Measurements from ENCODE around the gene ACTG1.

Gene ACTG1

DNA sequence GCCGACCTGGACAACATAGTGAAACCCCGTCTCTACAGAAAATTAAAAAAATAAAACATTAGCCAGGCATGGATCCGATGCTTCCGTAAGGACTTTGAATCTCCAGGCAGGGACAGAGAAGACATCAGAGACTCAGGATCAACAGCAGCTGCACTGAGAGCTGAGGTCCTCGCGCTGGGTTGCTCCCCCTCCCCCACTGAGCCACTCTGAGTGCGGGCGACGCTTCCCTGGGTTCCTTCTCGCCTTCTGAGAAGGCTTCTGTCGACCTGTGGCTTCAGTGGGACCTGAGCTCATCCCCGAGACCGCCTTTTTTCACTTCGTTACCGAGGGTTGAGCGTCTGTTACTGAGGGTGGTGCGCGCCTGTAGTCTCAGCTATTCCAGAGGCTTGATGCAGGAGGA is 20.4 kb downstream of the ACTG1 start:
- DNase-seq, result no peak

DNA sequence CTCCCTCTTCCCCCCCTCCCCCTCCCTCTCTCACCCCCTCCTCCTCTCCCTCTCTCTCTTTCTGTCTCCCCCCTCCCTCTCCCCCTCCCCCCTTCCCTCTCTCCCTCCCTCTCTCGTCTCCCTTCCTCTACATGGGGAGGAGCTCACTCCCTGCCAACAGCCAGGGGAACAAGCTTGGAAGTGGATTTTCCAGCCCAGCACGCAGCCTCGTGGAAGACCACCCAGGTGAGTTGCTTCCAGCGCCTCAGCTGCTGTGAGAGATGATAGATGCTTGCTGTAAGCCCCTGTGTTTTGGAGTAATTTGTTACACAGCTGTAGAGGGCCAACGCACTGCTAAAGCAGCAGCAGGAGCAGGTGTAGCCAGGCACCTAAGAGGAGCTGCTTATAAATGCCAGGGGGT is 20.8 kb downstream of the ACTG1 start:
- no peak for DNase-seq

DNA sequence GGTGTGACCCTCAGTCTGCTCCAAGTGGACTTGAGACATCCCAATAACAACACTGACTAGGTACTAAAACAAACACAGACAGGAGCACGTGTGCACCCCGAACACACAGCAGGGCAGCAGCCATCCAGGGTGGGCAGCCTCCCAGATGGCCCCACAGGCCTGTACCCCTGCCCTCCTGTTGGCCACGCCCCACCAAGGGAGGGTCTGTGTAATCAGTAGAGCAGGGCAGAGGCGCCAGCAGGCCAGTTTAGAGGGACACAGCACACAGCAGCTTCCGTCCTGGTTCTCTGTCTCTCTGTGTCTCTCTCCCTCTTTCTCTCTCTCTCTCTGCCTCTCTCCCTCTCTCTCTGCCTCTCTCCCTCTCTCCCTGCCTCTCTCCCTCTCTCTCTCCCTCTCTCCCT is 21.4 kb downstream of the ACTG1 start:
- no peak for DNase-seq

DNA sequence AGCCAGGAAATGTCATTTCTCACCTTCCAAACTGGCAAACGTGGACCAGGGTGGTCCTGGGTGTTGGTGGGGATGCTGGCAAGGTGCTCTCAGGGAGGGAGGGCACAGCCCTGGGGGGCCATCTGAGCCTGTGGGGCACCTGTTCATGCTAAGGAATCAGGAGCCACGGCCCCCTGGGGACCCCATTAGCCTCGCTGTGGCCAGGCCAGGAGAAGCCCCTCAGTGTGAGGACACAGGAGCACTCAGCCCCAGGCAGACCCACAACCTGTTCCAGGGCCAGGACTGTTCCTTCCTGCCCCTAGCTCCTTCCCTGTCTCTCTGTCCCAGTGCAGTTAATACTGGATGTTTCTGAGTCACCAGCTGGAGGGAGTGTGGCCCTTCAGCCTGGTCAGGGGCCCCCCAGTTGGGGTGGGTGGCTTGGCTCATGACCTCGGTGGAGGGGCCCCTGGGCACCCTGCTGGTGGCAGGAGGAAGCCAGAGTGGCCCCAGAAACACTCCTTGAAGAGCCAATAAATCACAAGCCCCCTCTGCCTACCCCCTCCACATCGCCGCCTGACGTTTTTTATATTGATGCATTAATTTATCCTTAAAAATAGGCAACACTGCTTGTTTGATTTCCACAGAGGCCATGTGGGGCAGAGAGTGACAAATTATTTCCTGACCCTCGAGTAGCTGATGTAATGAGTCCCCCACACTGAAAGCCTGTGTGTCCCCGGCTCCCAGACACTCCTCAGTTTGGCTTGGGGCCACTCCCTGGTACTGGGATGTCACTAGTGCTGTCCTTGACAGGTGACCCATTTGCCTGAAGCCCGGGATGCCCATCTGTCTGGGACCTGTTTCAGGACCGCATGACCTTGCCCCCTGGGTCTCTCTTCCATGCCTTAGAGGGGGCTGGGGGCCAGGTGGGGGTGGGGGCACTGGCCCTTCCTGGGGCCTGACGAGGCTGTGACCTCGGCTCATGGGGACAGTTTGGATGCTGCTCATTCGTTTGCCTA is 22.3 kb downstream of the ACTG1 start:
- no peak for DNase-seq

DNA sequence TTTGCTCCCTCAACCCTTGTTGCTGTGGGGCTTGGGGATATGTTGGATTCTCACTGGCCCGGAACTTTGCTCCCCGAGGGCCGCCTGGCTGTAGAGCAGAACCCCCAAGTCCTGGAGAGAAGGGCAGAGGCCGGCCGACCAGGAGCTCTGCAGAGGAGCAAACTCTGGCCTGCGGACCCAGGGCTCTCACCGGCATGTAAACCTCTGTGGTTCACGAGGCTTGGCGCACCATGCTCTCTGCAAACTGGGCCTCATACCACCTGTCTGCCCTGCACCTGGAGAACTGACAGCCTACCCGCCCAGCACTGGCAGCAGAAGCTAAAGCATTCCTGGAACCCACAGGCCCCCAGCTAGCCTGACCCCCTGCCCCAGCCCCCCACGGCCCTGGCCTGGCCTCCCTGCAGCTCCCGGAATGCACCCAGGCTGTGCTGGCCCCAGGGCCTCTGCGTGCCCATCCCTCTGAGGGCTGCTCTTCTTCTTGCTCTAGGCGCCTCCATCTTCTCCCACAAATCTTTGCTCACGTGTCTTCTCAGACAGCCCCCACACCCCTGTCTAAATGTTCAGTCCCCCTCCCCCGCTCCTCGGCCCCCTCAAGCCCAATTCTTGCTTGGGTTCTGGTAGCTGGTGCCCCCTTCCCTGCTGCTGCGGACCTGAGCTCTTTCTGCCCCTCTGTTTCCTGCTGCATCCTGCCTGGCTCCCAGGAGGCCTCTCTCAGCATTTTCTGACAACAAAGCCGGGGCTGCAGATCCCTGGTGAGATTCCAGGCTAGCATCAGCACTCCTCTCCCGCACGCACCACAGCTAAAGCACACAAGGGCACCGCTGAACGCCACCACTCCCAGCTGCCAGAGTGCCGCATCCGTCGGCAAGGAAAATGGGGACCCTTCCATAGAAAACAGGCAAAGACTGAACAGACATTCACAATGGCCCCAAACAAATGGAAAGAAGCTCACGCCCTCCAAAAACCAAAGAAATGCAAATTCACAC is 23.3 kb downstream of the ACTG1 start:
- peak; percentile 66 for DNase-seq

DNA sequence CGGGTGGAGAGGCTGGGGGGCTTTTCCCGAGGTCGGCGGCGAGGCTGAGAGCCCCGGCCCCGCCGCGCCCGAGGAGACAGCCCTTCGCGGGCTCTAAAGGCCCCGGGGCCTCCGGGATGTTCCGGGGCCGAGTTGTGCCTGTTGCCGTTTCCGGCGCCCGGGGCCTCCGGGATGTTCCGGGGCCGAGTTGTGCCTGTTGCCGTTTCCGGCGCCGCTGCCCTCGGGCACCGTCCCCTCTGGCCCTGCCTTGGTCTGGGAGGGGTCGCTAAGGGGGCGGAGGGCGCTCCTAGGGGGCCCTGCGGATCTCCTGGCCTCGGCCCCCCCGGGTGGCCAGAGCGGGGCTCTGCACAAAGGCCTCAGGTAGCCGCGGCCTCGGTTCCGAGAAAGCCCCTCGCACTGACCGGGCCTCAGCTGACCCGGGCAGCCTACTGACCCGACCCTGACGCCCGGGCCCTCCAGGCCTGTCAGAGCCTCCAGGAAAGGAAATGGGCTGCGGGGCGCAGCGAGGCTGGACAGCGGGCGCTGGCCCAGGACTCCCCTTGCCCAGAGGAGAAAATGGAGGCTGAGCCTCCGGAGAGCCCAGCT is 24.2 kb downstream of the ACTG1 start:
- no peak for DNase-seq

DNA sequence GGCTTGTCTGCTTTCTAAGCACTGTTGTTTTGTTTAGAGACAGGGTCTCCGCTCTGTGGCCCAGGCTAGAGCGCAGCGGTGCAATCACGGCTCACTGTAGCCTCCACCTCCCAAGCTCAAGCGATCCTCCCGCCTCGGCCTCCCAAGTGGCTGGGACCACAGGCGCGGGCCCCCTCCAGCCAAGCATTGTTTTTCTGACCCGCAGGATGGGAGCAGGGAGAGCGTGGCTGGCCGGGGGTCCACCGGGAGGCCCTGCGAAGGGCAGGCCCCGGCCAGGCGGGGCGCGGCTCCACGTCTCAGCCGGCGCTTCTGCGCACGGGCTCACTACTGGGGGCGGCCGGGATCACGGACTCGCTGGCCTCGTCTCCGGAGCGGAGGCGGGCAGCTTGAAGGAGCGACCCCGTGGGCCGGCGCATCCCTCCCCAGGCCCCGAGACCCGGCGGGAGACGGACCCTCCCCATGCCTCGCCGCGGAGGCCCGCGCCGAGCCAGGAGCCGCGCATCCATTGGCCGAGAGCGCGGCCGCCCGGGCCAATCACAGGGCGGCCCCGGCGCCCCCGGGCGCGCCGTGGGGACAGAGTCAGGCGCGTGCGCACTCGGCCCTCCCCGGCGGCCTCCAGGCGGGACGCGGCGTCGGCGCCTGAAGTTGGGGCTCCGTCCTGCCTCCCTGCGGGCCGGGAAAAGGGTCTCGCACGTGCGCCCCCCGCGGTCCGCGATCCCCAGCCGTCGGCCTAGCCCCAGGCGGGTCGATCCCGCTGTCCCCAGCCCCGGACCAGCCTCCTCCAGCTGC is 24.9 kb downstream of the ACTG1 start:
- peak; percentile 78 for DNase-seq

DNA sequence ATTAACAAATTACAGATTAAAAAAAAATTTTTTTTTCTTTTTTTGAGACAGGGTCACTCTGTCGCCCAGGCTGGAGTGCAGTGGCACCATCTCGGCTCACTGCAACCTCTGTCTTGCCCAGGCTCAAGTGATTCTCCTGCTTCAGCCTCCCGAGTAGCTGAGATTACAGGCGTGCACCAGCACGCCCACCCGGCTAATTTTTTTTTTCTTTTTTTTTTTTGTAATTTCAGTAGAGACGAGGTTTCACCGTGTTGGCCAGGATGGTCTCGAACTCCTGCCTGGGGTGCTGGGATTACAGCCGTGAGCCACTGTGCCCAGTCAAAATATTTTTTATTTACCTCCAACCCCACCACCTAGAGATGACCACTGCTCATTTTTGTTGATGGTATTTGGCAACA is 25.5 kb downstream of the ACTG1 start:
- DNase-seq, result peak; percentile 56

DNA sequence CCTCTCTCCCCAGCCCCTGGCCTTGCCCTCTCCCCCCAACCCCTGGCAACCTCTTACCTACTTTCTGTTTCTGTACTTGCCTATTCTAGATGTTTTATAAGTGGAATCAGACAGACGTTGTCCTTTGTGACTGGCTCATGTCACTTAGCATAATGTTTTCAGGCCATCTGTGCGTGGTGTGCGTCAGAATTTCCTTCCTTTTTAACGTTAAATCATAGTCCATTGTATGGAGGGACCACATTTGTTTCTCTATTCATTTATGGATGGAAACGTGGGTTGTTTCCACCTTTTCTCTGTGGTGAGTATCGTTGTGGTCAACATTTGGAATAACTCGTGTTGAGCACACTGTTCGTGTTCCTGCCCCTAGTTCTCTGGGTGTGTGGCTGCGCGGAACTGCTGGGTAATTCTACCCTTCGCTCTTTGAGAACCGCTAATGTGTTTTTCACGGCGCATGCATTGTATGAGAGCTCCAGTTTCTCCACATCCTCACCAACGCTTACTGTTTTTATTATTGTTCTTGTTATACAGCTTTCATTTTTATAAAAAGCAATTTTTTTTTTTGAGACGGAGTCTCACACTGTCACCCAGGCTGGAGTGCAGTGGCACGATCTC is 26.3 kb downstream of the ACTG1 start:
- DNase-seq, result no peak

DNA sequence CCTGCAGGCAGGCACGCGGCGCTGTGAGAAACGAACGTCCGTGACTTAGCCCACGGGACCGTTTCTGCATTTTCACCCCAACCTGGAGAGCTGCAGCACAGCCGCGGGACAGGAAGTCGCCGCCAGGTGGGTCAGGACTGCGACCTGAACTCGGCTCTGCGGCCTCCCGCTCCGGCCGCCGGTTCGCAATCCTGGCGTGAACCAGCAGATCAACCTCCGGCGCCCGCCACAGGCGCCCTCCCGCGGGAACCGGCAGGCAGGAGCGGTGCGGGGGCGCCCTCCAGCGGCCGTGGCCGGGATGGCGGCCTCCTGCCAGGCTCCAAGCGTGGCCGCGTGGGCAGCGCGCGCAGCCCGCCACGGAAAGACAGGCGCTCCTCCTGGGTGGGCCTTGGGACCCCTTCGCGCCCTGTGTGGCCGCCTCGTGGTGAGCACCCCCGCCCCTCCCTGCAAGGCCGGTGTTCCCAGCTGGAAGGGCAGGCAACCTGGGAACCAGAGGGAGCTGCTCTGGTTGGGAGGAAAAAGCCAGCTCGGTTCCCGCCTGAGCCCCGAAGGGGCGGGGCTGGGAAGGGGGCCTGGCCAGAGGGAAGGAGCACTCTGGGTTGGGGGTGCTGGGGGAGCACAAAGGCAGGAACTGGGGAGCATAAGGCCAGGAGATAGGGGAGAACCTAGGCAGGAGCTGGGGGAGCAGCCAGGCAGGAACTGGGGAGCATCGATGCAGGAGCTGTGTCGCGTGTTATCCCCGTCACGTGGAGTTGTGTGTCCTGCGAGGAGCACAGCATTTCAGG is 28.2 kb downstream of the ACTG1 start:
- DNase-seq, result peak; percentile 79

DNA sequence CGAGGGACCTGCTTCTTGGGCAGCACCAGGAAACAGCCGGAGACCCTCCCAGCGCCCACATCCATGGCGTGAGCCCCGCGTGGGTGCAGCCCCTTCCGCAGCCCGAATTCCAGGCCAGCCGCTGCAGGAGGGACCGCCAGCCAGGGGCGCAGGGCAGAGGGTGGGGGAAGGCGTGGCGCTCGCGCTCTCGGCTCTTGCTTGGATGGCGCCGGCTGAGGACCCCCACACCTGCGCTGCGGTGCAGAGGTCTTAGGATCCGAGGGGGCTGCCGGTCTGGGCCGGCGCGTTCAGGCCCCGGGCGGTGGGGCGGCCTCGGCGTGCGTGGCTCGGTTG is 28.8 kb downstream of the ACTG1 start:
- no peak for DNase-seq

DNA sequence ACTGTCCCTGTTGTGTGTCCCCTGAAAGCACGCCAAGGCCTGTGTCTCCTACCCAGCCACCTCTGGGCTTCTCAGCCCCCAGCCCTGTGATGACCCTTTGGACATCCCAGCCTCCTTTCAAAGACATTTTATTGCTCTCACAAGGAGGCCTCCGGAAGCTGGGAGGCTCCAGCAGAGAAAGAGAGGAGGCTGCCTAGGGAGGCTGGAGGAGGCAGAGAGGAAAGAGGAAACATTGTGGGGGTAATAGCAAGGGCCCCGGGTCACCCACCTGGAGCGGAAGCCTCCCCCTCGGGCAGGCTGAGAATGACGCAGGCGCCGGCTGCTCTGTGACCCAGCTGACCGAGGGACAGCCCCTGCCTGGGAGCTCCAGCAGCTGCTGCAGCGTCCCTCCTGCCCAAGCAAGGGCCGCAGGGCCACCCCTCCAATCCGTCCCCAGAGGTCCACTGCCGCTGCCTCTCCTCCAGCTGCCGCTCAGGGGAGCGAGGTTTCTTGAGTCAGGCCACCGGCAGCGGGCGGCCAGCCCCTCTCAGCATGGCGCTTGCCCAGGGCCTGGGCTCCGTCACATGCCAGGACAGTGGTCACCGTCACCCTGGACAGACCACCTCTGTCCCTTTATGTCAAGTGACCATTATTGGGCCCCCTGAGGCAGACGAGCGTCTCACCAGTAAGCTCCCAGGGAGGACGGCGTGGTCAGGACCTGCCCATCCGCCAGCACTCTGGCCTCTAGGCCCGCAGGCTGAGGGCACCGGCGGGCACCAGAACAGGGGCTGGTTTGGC is 29.3 kb downstream of the ACTG1 start:
- DNase-seq, result no peak

DNA sequence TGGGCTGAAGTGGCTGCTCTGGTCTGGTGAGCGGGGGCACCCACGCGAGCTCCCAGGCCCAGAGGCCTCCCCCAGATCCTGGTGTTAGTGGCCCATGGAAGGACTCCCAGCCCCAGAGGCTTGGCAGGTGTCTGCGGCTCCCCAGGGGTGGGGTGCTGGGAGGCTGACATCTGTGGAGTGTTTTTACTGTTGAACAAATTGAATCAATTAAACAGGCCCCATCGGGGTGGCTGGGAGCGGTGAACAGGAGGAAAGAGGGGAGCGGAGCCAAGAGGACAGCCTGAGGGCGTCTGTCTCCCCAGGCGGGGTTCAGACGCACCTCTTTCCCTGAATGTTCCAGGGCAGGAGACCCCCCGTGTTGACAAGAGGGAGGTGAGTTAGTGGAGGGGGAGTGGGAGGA is 29.9 kb downstream of the ACTG1 start:
- peak; percentile 81 for DNase-seq

DNA sequence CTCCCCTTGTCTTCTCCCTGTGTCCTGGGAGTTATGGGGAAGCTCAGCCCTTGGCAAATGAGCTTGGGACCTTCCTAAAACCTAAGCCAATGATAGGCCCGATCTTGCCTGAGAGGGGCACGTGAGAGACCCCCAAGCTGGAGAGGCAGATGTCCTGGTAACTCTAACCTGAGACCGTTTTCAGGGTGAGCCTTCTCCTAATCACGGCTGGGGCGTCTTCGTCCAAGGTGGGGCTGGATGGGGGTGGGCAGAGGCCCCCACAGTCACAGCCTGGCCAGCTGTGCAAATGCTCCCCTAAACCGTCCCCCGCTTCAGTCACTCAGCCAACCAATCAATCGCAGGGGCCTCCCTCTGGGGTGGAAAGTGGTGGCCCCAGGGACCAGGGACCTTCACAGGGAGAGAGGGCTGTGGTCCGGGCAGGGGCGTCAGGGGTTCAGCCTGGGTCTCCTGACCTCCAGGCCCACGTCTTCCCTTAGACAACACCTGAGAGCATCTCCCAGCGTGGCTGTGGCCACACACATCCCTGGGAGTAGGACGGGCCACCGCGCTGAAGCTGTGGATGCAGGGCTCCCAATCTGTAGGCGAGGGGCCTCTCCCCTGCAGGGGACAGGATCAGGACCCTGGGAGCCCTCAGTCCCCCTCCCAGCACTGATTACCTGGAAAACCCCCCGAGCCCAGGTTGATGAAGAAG is 30.6 kb downstream of the ACTG1 start:
- peak; percentile 67 for DNase-seq

DNA sequence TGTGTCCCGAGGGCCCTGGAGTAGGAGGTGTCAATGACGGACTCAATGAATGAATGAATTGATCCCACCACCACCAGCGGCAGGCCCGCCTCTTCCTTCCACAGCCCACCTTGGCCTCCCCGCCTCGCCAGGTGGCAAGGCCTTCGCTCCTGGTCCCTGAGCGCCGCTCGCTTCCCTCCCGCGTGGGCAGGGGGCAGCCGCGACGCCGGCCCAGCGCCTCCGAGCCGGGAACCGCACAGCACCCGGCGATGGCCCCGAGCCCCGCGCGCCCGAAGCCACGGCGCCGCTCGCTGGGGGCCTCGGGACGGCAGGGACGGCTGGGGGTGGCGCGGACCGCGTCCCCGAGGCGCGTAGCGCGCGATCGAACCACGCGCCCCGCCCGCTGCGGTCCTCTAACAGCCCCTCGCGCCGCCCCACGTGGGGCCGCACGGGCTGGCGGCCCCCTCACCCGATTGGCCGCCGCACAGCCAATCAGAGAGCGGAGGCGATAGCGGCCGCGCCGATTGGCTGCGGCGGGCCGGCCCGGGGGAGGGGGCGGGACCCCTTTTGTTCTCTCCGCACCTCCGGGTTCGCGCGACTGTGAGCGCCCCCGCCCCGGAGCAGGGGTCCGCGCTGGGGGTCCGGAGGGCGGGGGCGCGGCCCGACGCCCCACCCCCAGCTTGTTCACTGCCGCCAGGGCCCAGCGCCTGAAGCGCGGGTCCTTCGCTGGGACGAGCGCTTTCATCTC is 31.4 kb downstream of the ACTG1 start:
- peak; percentile 88 for DNase-seq

DNA sequence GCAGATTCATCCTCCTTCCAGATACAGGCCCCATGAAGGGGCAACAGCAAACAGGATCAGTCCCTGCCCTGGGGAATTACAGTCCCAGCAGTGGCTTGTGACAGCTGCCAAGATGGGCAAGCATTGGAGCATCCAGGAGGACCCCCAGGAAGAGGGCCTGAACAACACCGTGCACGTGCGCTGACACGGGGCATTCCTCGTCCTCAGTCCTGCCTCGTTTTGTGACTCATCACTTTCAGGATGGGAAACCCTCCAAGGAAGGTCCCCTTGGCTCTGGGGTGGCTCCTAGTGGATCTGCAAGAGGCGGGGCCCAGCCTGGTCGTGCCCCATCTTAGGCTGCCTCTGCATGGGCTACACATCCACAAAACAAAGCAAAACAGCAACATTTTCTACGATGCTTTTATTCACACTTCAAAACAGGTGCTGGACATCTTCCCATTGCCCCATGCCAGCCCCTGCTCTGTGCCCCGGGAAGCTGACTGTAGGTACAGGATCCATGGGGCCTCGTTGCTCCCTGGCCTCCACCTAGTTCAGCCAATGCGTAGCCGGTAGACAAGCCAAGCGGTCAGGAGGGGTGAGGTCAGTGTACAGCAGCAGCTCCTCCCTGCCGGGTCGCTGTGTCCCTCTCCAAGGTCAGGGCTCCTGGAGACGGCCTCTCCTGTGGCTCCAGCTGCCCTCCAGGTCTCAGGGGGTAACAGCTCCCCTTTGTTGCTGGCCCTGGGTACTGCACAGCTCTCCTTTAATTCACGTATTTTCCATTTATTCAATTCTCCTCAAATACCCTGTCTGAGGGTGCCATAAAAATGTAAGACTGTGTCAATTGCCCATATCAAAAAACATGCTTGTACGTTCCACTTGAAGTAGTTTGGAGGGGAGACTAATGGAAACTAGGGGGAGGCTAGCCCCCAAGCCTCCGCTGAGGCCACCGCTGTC is 32.2 kb downstream of the ACTG1 start:
- DNase-seq, result no peak

DNA sequence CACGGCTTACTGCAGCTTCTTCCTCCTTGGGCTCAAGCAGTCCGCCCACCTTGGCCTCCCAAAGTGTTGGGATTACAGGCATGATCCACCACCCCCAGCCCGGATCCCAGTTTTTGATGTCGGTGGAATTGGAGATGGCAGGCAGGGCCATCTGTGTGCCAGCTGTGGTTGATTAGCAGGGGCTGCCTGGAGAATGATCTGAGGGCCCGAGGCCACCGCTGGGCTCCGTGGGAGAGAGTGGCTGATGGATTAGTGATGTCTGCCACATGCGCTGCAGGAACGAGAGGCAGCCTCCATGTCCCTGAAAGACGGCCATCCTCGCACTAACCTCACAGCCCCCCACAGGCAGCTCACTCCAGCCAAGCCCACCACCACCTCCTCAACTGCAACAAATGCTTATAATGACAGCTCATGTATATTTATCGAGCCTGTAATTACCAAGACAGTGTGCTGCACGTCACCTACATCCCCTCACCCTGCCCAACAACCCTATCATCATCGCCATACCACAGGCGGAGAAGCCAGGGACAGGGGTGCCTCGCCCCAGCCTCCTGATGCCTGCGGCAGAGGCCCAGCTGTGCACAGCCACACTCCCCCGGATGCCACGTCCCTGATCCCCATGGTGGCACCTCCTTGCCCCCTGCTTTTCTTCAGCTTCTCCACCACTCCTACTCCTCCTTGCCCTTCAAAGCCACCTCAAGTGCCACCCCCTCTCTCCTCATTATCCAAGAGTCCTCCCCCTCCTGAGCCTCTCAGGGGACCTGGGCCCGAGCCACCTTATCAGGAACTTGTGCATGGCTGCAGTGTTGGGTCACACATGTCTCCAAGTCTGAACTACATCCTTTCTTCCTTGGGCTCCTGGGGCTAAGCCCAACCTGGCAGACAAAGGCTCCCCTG is 33.2 kb downstream of the ACTG1 start:
- peak; percentile 26 for DNase-seq

All from NCI-H2171 (cell line).